ENCODE results near the gene RPL19.

- TF ChIP-seq CTCF (conservative IDR thresholded peaks at IDR 0.05) (no peak), ZFX (IDR thresholded peaks at IDR 0.05) (no peak)
Observed at GRCh38 chr17:39169101-39169500, 31.0 kb upstream of the RPL19 start.
